ENCODE data around the gene PRRX1. TPM values are rescaled to one million over a fixed set of nuclear protein-coding genes. Genes with fewer than 3 reads are reported as not detected.

PRRX1 gene
- total RNA-seq (2022) (1.8 and 3.0 TPM in 2 replicates), Bru-seq, nascent RNA (percentile 29 among the genes with signal in this experiment), BruChase-seq, experiment 1, labeled RNA remaining after a 6-hour chase (percentile 23 among the genes with signal in this experiment), BruChase-seq, experiment 2, labeled RNA remaining after a 2-hour chase (percentile 20 among the genes with signal in this experiment)
- long read RNA-seq, partial matches to known transcripts: 0 of 5 reads
- long read RNA-seq, other reads (novel, unspliced or antisense): 1 of 5 reads

DNA sequence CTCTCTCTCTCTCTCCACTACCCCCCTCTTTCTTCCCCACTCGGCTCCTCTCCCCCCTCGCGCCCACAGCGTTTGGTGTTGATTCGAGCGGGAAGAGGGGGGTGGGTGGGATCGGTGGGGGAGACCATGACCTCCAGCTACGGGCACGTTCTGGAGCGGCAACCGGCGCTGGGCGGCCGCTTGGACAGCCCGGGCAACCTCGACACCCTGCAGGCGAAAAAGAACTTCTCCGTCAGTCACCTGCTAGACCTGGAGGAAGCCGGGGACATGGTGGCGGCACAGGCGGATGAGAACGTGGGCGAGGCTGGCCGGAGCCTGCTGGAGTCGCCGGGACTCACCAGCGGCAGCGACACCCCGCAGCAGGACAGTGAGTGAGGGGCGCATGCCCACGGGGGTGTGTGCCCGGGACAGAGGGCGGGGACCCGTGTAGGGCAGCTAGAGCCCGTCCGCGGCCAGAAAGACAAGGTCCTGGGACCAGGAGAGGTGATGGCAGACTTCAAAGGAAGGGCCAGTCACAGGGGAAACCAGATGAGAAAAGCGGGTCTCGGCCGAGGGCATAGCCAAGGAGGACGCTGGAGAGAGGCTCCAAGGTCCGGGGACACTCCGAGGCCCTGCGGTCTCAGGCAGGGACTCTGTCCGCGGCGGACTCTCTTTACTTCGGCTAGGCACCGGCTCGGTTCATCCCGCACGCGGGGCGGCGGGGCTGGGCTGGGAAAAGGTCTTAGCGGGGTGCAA is at the start of gene PRRX1:
PRRX1 (plus strand) TSS at position 39 of the 735 bp plus-strand sequence; CDS start at position 127, 88 bp downstream.
- BruUV-seq (replicated peaks): no TSS peak
- H3K4me3 Mint-ChIP-seq (ENCODE audit: low read depth, unreplicated experiment): peak within 1 kb of the TSS; percentile 99
- DNase-seq: peak; percentile 56
- TF ChIP-seq, protein P1, sequence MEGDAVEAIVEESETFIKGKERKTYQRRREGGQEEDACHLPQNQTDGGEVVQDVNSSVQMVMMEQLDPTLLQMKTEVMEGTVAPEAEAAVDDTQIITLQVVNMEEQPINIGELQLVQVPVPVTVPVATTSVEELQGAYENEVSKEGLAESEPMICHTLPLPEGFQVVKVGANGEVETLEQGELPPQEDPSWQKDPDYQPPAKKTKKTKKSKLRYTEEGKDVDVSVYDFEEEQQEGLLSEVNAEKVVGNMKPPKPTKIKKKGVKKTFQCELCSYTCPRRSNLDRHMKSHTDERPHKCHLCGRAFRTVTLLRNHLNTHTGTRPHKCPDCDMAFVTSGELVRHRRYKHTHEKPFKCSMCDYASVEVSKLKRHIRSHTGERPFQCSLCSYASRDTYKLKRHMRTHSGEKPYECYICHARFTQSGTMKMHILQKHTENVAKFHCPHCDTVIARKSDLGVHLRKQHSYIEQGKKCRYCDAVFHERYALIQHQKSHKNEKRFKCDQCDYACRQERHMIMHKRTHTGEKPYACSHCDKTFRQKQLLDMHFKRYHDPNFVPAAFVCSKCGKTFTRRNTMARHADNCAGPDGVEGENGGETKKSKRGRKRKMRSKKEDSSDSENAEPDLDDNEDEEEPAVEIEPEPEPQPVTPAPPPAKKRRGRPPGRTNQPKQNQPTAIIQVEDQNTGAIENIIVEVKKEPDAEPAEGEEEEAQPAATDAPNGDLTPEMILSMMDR (IDR thresholded peaks at IDR 0.05; ENCODE audit: unreplicated experiment): no peak
- peaks cover 25% of the 10 kb centered on the region for H3K4me1 Mint-ChIP-seq (ENCODE audit: low read depth, unreplicated experiment)
- intact Hi-C loops (cut with micrococcal nuclease; ENCODE audit: unreplicated experiment): no loop called here
- CTCF ChIA-PET: interaction anchor here (0.6 kb wide), 1 partner anchor 266 kb away, joined by 3 read pairs; no protein-coding TSS in a partner anchor
- H3K36me3 Mint-ChIP-seq (ENCODE audit: insufficient read depth, unreplicated experiment): peaks cover 18% of the 10 kb centered on the region
- H3K27me3 Mint-ChIP-seq (ENCODE audit: unreplicated experiment): peaks cover 18% of the 10 kb centered on the region
- no peaks in the 10 kb centered on the region for H3K9me3 Mint-ChIP-seq (ENCODE audit: low read depth, unreplicated experiment)
- peak within 1 kb of the TSS; percentile 68 for H3K27ac Mint-ChIP-seq (ENCODE audit: unreplicated experiment)

DNA sequence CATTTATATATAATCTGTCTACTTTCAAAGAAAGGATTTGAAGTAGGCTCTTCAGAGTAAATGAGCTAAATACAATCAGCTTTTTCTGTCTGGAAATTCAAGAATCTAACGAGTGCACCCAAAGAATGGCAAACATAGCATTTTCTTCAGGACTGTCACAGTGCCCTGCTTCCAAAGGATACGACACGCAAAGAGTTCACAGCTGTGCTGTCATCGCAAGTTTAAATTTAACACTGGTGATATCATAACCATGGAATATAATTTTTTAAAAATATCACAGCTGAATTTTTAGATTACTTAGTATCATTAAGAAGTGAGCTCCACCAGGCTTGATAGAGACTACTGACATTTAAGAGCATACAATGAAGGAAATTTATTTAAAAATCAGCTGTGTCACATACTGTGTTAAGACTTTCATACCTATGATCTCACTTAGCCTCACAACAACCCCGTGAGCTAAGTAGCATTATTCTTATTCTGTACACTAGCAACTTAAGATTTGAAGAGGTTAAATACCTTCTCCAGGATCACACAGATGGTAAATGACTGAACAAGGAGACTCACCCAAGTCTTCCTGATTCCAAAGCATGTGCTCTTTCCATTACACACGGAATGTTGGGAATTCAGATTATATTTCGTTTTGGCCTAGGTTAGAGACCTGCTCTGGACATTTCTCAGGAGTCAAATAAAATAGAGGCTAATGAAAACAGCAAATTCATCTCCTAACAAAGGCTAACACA is 46.2 kb upstream of the PRRX1 start:
- no peak for DNase-seq
- intact Hi-C loops (cut with micrococcal nuclease; ENCODE audit: unreplicated experiment): loop anchor here (5.0 kb wide), 1 partner anchor 80 kb away; no protein-coding TSS in a partner anchor
- CTCF ChIA-PET: interaction anchor here (0.6 kb wide), 1 partner anchor 184 kb away, joined by 6 read pairs; no protein-coding TSS in a partner anchor
- Mint-ChIP-seq H3K4me3 (ENCODE audit: low read depth, unreplicated experiment) (no peak overlapping the region), H3K9me3 (ENCODE audit: low read depth, unreplicated experiment) (peaks cover 3% of the 10 kb centered on the region), H3K27me3 (ENCODE audit: unreplicated experiment) (peaks cover 10% of the 10 kb centered on the region), H3K27ac (ENCODE audit: unreplicated experiment) (no peak overlapping the region), H3K36me3 (ENCODE audit: insufficient read depth, unreplicated experiment) (no peaks in the 10 kb centered on the region), H3K4me1 (ENCODE audit: low read depth, unreplicated experiment) (peaks cover 8% of the 10 kb centered on the region)
- TF ChIP-seq, protein P1 (IDR thresholded peaks at IDR 0.05; ENCODE audit: unreplicated experiment): no peak
- BruUV-seq (replicated peaks): no TSS peak

DNA sequence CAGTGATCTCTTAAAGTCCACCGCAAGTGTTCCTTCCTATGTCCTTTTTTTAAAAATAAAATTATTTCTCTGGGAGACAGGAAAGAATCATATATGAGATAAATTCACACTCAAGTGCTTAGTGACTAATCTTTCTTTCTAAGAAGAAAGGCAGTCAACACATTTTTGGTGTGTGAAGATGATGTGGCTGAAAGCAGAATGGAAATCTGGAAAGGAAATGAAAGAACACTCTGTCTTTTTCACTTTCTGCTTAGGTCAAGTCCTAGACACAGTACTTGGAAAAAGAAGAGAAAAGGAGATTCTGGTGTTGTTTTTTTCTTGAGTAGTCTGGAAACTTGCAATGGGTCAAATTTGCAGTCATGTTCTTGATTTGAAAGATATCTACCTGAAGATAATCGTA is 45.5 kb upstream of the PRRX1 start:
- Mint-ChIP-seq H3K4me3 (ENCODE audit: low read depth, unreplicated experiment) (no peak overlapping the region), H3K9me3 (ENCODE audit: low read depth, unreplicated experiment) (no peaks in the 10 kb centered on the region), H3K4me1 (ENCODE audit: low read depth, unreplicated experiment) (peaks cover 8% of the 10 kb centered on the region), H3K36me3 (ENCODE audit: insufficient read depth, unreplicated experiment) (no peaks in the 10 kb centered on the region), H3K27ac (ENCODE audit: unreplicated experiment) (no peak overlapping the region), H3K27me3 (ENCODE audit: unreplicated experiment) (peaks cover 3% of the 10 kb centered on the region)
- DNase-seq: no peak
- no TSS peak for BruUV-seq (replicated peaks)
- TF ChIP-seq, protein P1 (IDR thresholded peaks at IDR 0.05; ENCODE audit: unreplicated experiment): no peak
- intact Hi-C loops (cut with micrococcal nuclease; ENCODE audit: unreplicated experiment): loop anchor here (5.0 kb wide), 1 partner anchor 81 kb away; no protein-coding TSS in a partner anchor
- CTCF ChIA-PET: no interaction called here
